Suprapubic skin (tissue), 4 donors: ENCODE data around the gene APMAP. TPM values are rescaled to one million over a fixed set of nuclear protein-coding genes. Genes with fewer than 3 reads are reported as not detected.
A peak's percentile ranks its signal among the peaks of the same experiment; 100 is the strongest.
"Not testable (repeated sequence)": the region's sequence is repeated elsewhere in the genome, so short reads cannot be mapped to it uniquely, and the experiment has no call there.

ENCODE experiments used
- DNase-seq, 2 donors: peaks; one replicate each; pipeline ENCODE4 v3.0.0-alpha.2; 2019; ENCODE audit warnings: low spot score in 2 of 2
- H3K27ac ChIP-seq: fragments of 200-600 bp; sonication (generic); one replicate; pipeline ENCODE4 v1.5.1; 2019
- H3K27me3 ChIP-seq: fragments of 200-600 bp; sonication (generic); one replicate; pipeline ENCODE4 v1.5.1; 2019
- H3K36me3 ChIP-seq: fragments of 200-600 bp; sonication (generic); one replicate; pipeline ENCODE4 v1.5.1; 2019
- H3K4me1 ChIP-seq: fragments of 200-600 bp; sonication (generic); one replicate; pipeline ENCODE4 v1.5.1; 2019
- H3K4me3 ChIP-seq: fragments of 200-600 bp; sonication (generic); one replicate; pipeline ENCODE4 v1.5.1; 2019; ENCODE audit warnings: mild to moderate bottlenecking
- H3K9me3 ChIP-seq: fragments of 200-600 bp; sonication (generic); one replicate; pipeline ENCODE4 v1.5.1; 2019
- EP300 ChIP-seq: sonication (generic); formaldehyde crosslinking; IDR thresholded peaks from one replicate; pipeline ENCODE4 v1.6.1; 2017; ENCODE audit warnings: antibody characterized with exemption
- POLR2A ChIP-seq, 2 donors: fragments of 450-650 bp; IDR thresholded peaks; one replicate each; pipeline ENCODE4 v1.6.1; 2017; ENCODE audit warnings: antibody characterized with exemption in 2 of 2, mild to moderate bottlenecking in 2 of 2, moderate library complexity in 2 of 2
- POLR2AphosphoS5 ChIP-seq, 3 donors: sonication (generic); formaldehyde crosslinking; IDR thresholded peaks; one replicate each; pipeline ENCODE4 v1.6.1; 2017; ENCODE audit warnings: antibody characterized with exemption in 3 of 3
- WGBS: methylation state at CpG from one replicate; pipeline ENCODE4 v1.1.5; 2018; 5-methylcytosine and 5-hydroxymethylcytosine counted together
- total RNA-seq, 4 donors: library from RNA; depleted of rRNA; stranded (reverse); fragments of >200 nt; gene quantifications; one replicate each; pipeline ENCODE4 v1.1.0, GENCODE V29; 2016
- TF ChIP-seq, protein P1 (sequence below), 2 donors: fragments of 200-600 bp in 1 of 2; fragments of 450-650 bp in 1 of 2; sonication (generic) in 1 of 2; IDR thresholded peaks; one replicate each; pipeline ENCODE4 v1.5.1; 2016 to 2019; ENCODE audit warnings: antibody characterized with exemption in 2 of 2, mild to moderate bottlenecking in 1 of 2, moderate library complexity in 1 of 2

APMAP gene
- total RNA-seq, 4 donors from 2014 or later = 61.8 to 89.3 (median 69.9) TPM

DNA sequence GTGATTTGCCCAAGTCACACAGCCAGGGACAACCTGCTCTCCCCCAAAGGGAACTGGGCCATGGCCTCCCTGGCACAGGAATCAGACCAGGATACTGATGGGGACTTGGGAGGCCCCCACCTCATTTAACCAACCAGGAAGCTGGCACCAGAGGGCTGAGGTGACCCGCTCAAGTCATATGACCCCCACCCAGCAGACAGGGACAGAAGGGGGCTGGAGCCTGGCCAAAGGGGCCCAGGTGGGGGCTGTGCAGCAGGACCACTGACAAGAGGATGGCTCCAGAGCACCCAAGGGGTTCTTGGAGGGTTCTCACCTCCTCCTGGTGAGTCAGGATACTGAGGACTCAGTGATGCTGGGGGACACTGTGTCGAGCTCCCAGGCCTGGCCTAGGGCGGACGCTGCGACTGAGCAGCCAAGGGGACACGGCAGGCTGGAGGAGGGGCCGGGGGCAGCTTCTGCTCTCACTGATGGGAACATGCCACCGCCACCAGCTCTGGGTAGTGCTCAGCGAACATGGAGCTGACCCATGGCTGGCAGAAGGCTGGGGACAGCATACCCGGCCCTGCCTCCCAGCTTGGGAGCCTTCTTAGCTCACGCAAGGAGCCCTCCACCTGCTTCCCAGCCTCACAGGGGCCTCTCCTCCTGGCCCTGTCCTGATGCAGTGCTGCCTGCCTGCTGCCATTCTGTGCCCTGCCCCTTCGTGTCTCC, 42.3 kb downstream of the APMAP start:
- no peaks in the 10 kb centered on the region for H3K4me1 ChIP-seq
- TF ChIP-seq POLR2A (IDR thresholded peaks at IDR 0.05) (no peak), POLR2AphosphoS5 (IDR thresholded peaks at IDR 0.05) (no peak), EP300 (no peak)
- TF ChIP-seq, protein P1, sequence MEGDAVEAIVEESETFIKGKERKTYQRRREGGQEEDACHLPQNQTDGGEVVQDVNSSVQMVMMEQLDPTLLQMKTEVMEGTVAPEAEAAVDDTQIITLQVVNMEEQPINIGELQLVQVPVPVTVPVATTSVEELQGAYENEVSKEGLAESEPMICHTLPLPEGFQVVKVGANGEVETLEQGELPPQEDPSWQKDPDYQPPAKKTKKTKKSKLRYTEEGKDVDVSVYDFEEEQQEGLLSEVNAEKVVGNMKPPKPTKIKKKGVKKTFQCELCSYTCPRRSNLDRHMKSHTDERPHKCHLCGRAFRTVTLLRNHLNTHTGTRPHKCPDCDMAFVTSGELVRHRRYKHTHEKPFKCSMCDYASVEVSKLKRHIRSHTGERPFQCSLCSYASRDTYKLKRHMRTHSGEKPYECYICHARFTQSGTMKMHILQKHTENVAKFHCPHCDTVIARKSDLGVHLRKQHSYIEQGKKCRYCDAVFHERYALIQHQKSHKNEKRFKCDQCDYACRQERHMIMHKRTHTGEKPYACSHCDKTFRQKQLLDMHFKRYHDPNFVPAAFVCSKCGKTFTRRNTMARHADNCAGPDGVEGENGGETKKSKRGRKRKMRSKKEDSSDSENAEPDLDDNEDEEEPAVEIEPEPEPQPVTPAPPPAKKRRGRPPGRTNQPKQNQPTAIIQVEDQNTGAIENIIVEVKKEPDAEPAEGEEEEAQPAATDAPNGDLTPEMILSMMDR (IDR thresholded peaks at IDR 0.05) = no peak
- peak overlapping the region; percentile 17 for H3K4me3 ChIP-seq
- H3K36me3 ChIP-seq = no peaks in the 10 kb centered on the region
- no peaks in the 10 kb centered on the region for H3K9me3 ChIP-seq
- 83% methylated on average over 4 of the region's 12 CpGs for WGBS
- DNase-seq = peak in 1 of 2 donors; percentile 59
- peaks cover 5% of the 10 kb centered on the region for H3K27me3 ChIP-seq
- no peak overlapping the region for H3K27ac ChIP-seq

DNA sequence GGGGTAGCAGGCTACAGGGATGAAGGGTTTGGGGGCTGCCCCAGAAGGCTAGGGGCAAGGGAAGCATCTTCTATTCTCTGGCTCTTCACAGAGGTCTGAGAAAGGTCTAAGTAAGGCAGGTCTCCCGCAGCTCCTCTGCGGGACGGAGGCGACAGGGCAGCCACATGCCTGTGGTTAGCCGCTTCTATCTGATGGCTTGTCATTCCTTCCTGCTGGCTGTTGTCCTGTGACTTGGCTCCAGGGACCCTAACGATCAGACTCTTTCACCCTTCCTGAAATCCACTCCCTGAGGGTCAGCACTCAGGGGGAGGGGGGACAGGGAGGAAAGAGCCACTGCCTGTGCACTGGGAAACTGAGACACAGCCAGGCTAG, 42.8 kb downstream of the APMAP start:
- WGBS = 46% methylated on average over 6 of the region's 6 CpGs
- peak overlapping the region; percentile 17 for H3K4me3 ChIP-seq

GRCh38 chr20:24948939-24949679, 43.4 kb downstream of the APMAP start, which contains the start of gene CST7:
Gene CST7 (plus strand): TSS chr20:24949269. CDS start chr20:24949506, 237 bp downstream.
- Histone ChIP-seq H3K4me3 (peak within 1 kb of the TSS; percentile 17), H3K9me3 (no peaks in the 10 kb centered on the region), H3K27me3 (peaks cover 5% of the 10 kb centered on the region), H3K36me3 (no peaks in the 10 kb centered on the region), H3K4me1 (no peaks in the 10 kb centered on the region), H3K27ac (peak within 1 kb of the TSS; percentile 41)
- WGBS = 84% methylated on average over 5 of the region's 20 CpGs
- TF ChIP-seq POLR2AphosphoS5 (IDR thresholded peaks at IDR 0.05) (no peak), POLR2A (IDR thresholded peaks at IDR 0.05) (no peak), EP300 (no peak)
- TF ChIP-seq, protein P1 (IDR thresholded peaks at IDR 0.05) = no peak
- peak in 1 of 2 donors; percentile 80 for DNase-seq

More for the DNA sequence above, 42.8 kb downstream of the APMAP start:
- H3K9me3 ChIP-seq = no peaks in the 10 kb centered on the region
- peak overlapping the region; percentile 41 for H3K27ac ChIP-seq
- H3K27me3 ChIP-seq = peaks cover 5% of the 10 kb centered on the region
- TF ChIP-seq POLR2A (IDR thresholded peaks at IDR 0.05) (no peak), EP300 (no peak), POLR2AphosphoS5 (IDR thresholded peaks at IDR 0.05) (no peak)
- TF ChIP-seq, protein P1 (IDR thresholded peaks at IDR 0.05) = no peak
- DNase-seq = no peak
- H3K4me1 ChIP-seq = no peaks in the 10 kb centered on the region
- H3K36me3 ChIP-seq = no peaks in the 10 kb centered on the region

- H3K27ac ChIP-seq, H3K27me3 ChIP-seq, H3K36me3 ChIP-seq, H3K9me3 ChIP-seq, H3K4me3 ChIP-seq, DNase-seq, H3K4me1 ChIP-seq: not testable (repeated sequence)
- 64% methylated on average over 4 of the region's 4 CpGs for WGBS
Observed at GRCh38 chr20:24948396-24948938, 44.1 kb downstream of the APMAP start.

DNA sequence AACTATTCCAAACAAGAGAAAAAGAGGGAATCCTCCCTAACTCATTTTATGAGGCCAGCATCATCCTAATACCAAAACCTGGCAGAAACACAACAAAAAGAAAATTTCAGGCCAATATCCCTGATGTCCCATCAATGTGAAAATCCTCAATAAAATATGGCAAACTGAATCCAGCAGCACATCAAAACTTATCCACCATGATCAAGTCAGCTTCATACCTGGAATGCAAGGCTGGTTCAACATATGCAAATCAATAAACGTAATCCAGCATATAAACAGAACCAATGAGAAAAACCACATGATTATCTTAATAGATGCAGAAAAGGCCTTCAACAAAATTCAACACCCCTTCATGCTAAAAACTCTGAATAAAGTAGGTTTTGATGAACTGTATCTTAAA, 46.2 kb downstream of the APMAP start:
- not testable (repeated sequence) for H3K27ac ChIP-seq, H3K27me3 ChIP-seq, DNase-seq, H3K9me3 ChIP-seq, H3K36me3 ChIP-seq, H3K4me3 ChIP-seq, H3K4me1 ChIP-seq
- 76% methylated on average over 1 of the region's 1 CpG for WGBS

DNA sequence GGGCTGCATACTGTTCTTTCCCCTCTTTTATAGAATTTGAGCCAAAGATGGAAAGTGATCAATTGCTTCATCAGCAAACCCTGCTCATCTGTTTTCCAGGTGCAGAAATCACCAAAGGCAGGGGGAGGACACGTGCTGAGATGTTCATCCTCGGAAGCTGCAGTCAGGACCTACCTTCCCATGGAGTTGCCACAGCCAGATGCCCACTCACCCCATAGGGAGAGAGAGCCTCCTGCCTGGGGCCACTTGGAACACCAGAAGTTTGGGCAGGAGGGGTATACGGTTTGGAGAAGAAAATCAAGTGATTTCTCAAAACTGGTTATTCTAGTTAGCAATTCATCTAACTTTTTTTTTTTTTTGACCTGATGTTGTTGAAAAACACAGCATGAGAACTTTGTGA, 48.8 kb downstream of the APMAP start:
- Histone ChIP-seq H3K27me3 (no peaks in the 10 kb centered on the region), H3K36me3 (no peaks in the 10 kb centered on the region), H3K4me3 (no peak overlapping the region), H3K27ac (no peak overlapping the region), H3K4me1 (no peaks in the 10 kb centered on the region), H3K9me3 (peaks cover 6% of the 10 kb centered on the region)
- no peak for TF ChIP-seq EP300
- TF ChIP-seq POLR2A (IDR thresholded peaks at IDR 0.05) = no peak
- no peak for TF ChIP-seq POLR2AphosphoS5 (IDR thresholded peaks at IDR 0.05)
- TF ChIP-seq, protein P1 (IDR thresholded peaks at IDR 0.05) = no peak
- DNase-seq = no peak
- WGBS = 33% methylated on average over 3 of the region's 3 CpGs
